ENCODE data around the gene RNF225.

GRCh38 chr19:58400316-58400915 lies 5.0 kb downstream of the RNF225 start:
- TF ChIP-seq POLR2A (IDR thresholded peaks at IDR 0.05; ENCODE audit: low read length), result no peak
- TF ChIP-seq GATA1 (IDR thresholded peaks at IDR 0.05; ENCODE audit: low read depth, low read length), result no peak

All from erythroblast (primary cell).